ENCODE results near the gene GDAP2.

Gene GDAP2

GRCh38 chr1:117860896-117861610 is 68.4 kb downstream of the GDAP2 start:
- H3K4me3 ChIP-seq (ENCODE audit: low read depth, low read length) = no peak overlapping the region
- peaks cover 5% of the 10 kb centered on the region; the same call in 1 of the 2 replicates for H3K36me3 ChIP-seq
- H3K27ac ChIP-seq = no peak overlapping the region
- no peaks in the 10 kb centered on the region for H3K27me3 ChIP-seq (ENCODE audit: insufficient read depth, low read depth, severe bottlenecking)
- no peaks in the 10 kb centered on the region for H3K9me3 ChIP-seq (ENCODE audit: severe bottlenecking)
- TF ChIP-seq CTCF (IDR thresholded peaks at IDR 0.05; ENCODE audit: low read depth, low read length) = no peak
- DNase-seq = no peak

- Histone ChIP-seq H3K9me3 (ENCODE audit: severe bottlenecking) (no peaks in the 10 kb centered on the region), H3K27me3 (ENCODE audit: insufficient read depth, low read depth, severe bottlenecking) (no peaks in the 10 kb centered on the region), H3K4me3 (ENCODE audit: low read depth, low read length) (no peak overlapping the region), H3K27ac (no peak overlapping the region), H3K36me3 (no peaks in the 10 kb centered on the region)
- no peak for DNase-seq
- no peak for TF ChIP-seq CTCF (IDR thresholded peaks at IDR 0.05; ENCODE audit: low read depth, low read length)
Observed at GRCh38 chr1:117859901-117860300, 69.5 kb downstream of the GDAP2 start.

- DNase-seq = no peak
Observed at GRCh38 chr1:117857418-117857817, 72.0 kb downstream of the GDAP2 start.

GRCh38 chr1:117852853-117853553 is 76.4 kb downstream of the GDAP2 start:
- Histone ChIP-seq H3K9me3 (ENCODE audit: severe bottlenecking) (no peaks in the 10 kb centered on the region), H3K27ac (no peak overlapping the region), H3K36me3 (no peaks in the 10 kb centered on the region), H3K27me3 (ENCODE audit: insufficient read depth, low read depth, severe bottlenecking) (no peaks in the 10 kb centered on the region), H3K4me3 (ENCODE audit: low read depth, low read length) (no peak overlapping the region)
- DNase-seq = no peak
- TF ChIP-seq CTCF (IDR thresholded peaks at IDR 0.05; ENCODE audit: low read depth, low read length) = no peak

More at GRCh38 chr1:117857418-117857817, 72.0 kb downstream of the GDAP2 start:
- H3K9me3 ChIP-seq (ENCODE audit: severe bottlenecking) = no peaks in the 10 kb centered on the region
- no peaks in the 10 kb centered on the region for H3K27me3 ChIP-seq (ENCODE audit: insufficient read depth, low read depth, severe bottlenecking)
- no peak overlapping the region for H3K27ac ChIP-seq
- no peaks in the 10 kb centered on the region for H3K36me3 ChIP-seq
- no peak for TF ChIP-seq CTCF (IDR thresholded peaks at IDR 0.05; ENCODE audit: low read depth, low read length)
- no peak overlapping the region for H3K4me3 ChIP-seq (ENCODE audit: low read depth, low read length)

- no peaks in the 10 kb centered on the region for H3K27me3 ChIP-seq (ENCODE audit: insufficient read depth, low read depth, severe bottlenecking)
- H3K4me3 ChIP-seq (ENCODE audit: low read depth, low read length) = no peak overlapping the region
- H3K36me3 ChIP-seq = no peaks in the 10 kb centered on the region
- H3K9me3 ChIP-seq (ENCODE audit: severe bottlenecking) = no peaks in the 10 kb centered on the region
- H3K27ac ChIP-seq = no peak overlapping the region
- no peak for TF ChIP-seq CTCF (IDR thresholded peaks at IDR 0.05; ENCODE audit: low read depth, low read length)
- no peak for DNase-seq
Observed at GRCh38 chr1:117851687-117852086, 77.7 kb downstream of the GDAP2 start.

Data from WERI-Rb-1 (cell line).